ENCODE data around the gene NIN.

The NIN gene

DNA sequence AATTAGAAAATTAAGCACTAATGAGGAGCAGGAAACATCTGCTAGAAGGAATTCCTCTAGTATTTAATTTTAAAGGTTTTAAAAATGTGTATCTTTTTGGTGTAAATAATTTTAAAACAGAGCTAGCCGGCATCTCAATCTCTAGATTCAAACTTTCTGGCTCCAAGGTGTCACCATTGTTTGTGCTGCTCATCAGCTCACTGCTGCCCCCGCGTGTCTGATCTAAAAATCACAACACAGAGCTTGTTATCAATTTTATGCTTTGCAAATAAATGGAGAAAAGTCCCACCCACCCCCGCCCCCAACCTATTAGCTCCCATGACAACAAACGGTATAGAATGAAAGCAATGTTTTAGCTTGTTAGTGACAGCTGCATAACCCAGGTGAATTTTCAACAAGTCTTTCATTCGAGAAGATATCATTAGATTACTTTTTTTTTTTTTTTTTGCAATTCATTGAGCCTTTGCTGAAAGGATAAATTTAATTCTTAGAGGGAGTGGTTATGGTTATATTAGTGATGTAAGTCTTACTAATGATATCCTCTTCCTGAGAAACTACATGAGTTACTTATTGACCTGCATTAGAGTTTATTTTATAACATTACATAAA lies 29.6 kb upstream of the NIN start:
- peaks cover 11% of the 10 kb centered on the region for H3K27me3 ChIP-seq (ENCODE audit: control insufficient read depth, insufficient read depth, low read length)
- H3K9me3 ChIP-seq (ENCODE audit: control insufficient read depth, low read length): no peaks in the 10 kb centered on the region
- H3K36me3 ChIP-seq (ENCODE audit: control insufficient read depth, insufficient read depth, low read length): no peaks in the 10 kb centered on the region
- peak overlapping the region; percentile 18 for H3K9ac ChIP-seq (ENCODE audit: low read length)
- peak overlapping the region; percentile 69 for H3K4me3 ChIP-seq (ENCODE audit: low read length)
- peaks cover 4% of the 10 kb centered on the region for H3K4me1 ChIP-seq (ENCODE audit: control insufficient read depth, insufficient read depth, low read length)

DNA sequence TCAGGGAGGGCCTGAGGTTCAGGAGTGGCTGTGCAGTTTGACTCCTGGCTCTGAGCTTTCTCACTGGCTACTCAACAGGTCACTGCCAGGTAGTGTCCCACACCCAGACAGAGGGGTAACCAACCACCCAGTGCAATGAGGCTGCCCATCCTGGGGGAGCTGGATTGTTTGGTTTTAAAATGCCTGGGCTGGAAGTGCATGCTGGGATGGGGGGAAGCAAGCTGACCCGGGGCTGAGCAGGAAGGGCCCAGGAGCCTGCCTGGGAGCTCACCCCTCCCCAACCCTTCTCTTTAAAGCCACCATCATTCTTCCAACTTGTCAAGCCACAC lies 28.3 kb upstream of the NIN start:
- Histone ChIP-seq H3K9me3 (ENCODE audit: control insufficient read depth, low read length) (no peaks in the 10 kb centered on the region), H3K4me3 (ENCODE audit: low read length) (no peak overlapping the region), H3K9ac (ENCODE audit: low read length) (peak overlapping the region; percentile 18), H3K36me3 (ENCODE audit: control insufficient read depth, insufficient read depth, low read length) (no peaks in the 10 kb centered on the region), H3K4me1 (ENCODE audit: control insufficient read depth, insufficient read depth, low read length) (peaks cover 4% of the 10 kb centered on the region), H3K27me3 (ENCODE audit: control insufficient read depth, insufficient read depth, low read length) (peaks cover 11% of the 10 kb centered on the region)

- no peak overlapping the region for H3K9ac ChIP-seq (ENCODE audit: low read length)
- no peaks in the 10 kb centered on the region for H3K27me3 ChIP-seq (ENCODE audit: control insufficient read depth, insufficient read depth, low read length)
- H3K4me3 ChIP-seq (ENCODE audit: low read length): no peak overlapping the region
- peaks cover 4% of the 10 kb centered on the region for H3K4me1 ChIP-seq (ENCODE audit: control insufficient read depth, insufficient read depth, low read length)
- H3K9me3 ChIP-seq (ENCODE audit: control insufficient read depth, low read length): no peaks in the 10 kb centered on the region
- H3K36me3 ChIP-seq (ENCODE audit: control insufficient read depth, insufficient read depth, low read length): no peaks in the 10 kb centered on the region
Measured at GRCh38 chr14:50856660-50857059, 25.7 kb upstream of the NIN start.

DNA sequence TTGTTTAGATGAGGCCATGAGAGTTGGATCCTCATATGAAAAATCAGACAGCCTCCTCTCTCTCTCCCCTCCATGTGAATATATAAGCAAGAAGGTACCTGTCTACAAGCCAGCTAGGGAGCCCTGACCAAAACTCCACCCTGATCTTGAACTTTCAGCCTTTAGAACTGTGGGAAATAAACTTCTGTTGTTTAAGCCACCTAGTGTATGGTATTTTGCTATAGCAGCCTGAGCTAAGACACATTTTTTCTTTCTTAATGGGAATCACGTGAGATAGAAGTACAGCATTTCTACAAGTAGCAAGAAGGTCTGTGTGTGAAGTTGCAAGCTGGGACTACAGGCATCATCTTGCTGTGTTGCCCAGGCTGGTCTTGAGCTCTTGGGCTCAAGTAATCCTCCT lies 24.6 kb upstream of the NIN start:
- peaks cover 4% of the 10 kb centered on the region for H3K4me1 ChIP-seq (ENCODE audit: control insufficient read depth, insufficient read depth, low read length)
- no peaks in the 10 kb centered on the region for H3K9me3 ChIP-seq (ENCODE audit: control insufficient read depth, low read length)
- H3K36me3 ChIP-seq (ENCODE audit: control insufficient read depth, insufficient read depth, low read length): no peaks in the 10 kb centered on the region
- H3K4me3 ChIP-seq (ENCODE audit: low read length): no peak overlapping the region
- no peaks in the 10 kb centered on the region for H3K27me3 ChIP-seq (ENCODE audit: control insufficient read depth, insufficient read depth, low read length)
- no peak overlapping the region for H3K9ac ChIP-seq (ENCODE audit: low read length)

DNA sequence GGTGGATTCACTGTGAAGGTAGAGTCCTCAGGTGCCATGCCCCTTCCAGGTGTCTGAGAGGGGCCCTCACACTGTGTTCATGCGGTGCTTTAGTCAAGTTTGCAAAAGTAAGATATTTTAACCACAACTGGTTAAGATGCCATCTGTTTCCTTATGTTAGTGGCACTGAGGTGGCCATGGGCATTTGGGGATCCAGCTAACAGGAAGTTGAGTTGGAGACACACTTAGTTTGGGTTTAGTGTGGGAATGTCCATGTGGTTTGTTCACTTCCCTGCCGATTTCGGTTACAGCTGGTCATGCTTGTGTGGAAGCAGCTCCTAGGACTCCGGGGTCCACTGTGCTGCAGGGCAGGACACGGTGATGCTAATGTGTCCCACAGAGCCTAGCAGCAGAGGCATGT lies 23.6 kb upstream of the NIN start:
- Histone ChIP-seq H3K4me3 (ENCODE audit: low read length) (no peak overlapping the region), H3K9me3 (ENCODE audit: control insufficient read depth, low read length) (no peaks in the 10 kb centered on the region), H3K27me3 (ENCODE audit: control insufficient read depth, insufficient read depth, low read length) (no peaks in the 10 kb centered on the region), H3K9ac (ENCODE audit: low read length) (no peak overlapping the region), H3K36me3 (ENCODE audit: control insufficient read depth, insufficient read depth, low read length) (no peaks in the 10 kb centered on the region), H3K4me1 (ENCODE audit: control insufficient read depth, insufficient read depth, low read length) (no peaks in the 10 kb centered on the region)

GRCh38 chr14:50853891-50854290 lies 22.9 kb upstream of the NIN start:
- Histone ChIP-seq H3K27me3 (ENCODE audit: control insufficient read depth, insufficient read depth, low read length) (no peaks in the 10 kb centered on the region), H3K9me3 (ENCODE audit: control insufficient read depth, low read length) (no peaks in the 10 kb centered on the region), H3K4me1 (ENCODE audit: control insufficient read depth, insufficient read depth, low read length) (no peaks in the 10 kb centered on the region), H3K9ac (ENCODE audit: low read length) (no peak overlapping the region), H3K4me3 (ENCODE audit: low read length) (no peak overlapping the region), H3K36me3 (ENCODE audit: control insufficient read depth, insufficient read depth, low read length) (no peaks in the 10 kb centered on the region)

DNA sequence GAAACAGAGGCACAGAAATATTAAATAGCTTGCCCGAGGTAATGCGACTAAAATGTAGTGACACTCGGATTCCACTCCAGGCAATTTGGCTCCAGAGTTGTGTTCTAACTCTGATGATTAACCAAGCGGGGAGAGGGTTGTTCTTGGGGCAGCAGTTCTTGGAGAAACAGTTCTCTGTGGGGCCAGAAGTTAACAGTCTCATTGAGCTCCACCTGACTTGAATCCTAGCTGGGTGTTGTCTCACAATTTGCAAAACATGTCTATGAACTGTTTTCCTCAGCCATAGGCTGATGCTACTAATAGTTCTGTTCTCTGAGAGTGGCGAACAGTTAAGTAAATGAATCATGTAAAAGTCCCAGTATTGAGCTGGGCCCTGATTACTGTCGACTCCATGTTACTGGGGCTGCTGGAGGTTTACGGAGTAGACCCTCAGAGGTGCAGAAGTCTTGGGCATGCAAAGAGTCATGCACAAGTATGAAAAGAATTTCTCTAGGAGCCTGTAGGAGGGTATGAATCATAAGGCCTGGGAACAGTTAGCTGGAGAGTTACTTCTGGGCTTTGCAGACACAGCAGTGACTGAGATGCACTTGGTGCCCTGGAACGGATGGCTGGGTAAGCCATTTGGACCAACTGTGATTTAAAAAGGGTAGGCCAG lies 15.4 kb upstream of the NIN start:
- Histone ChIP-seq H3K4me3 (ENCODE audit: low read length) (no peak overlapping the region), H3K4me1 (ENCODE audit: control insufficient read depth, insufficient read depth, low read length) (no peaks in the 10 kb centered on the region), H3K36me3 (ENCODE audit: control insufficient read depth, insufficient read depth, low read length) (no peaks in the 10 kb centered on the region), H3K9me3 (ENCODE audit: control insufficient read depth, low read length) (no peaks in the 10 kb centered on the region), H3K27me3 (ENCODE audit: control insufficient read depth, insufficient read depth, low read length) (no peaks in the 10 kb centered on the region), H3K9ac (ENCODE audit: low read length) (no peak overlapping the region)

- Histone ChIP-seq H3K27me3 (ENCODE audit: control insufficient read depth, insufficient read depth, low read length) (peaks cover 5% of the 10 kb centered on the region), H3K36me3 (ENCODE audit: control insufficient read depth, insufficient read depth, low read length) (no peaks in the 10 kb centered on the region), H3K4me1 (ENCODE audit: control insufficient read depth, insufficient read depth, low read length) (no peaks in the 10 kb centered on the region), H3K9me3 (ENCODE audit: control insufficient read depth, low read length) (no peaks in the 10 kb centered on the region), H3K9ac (ENCODE audit: low read length) (no peak overlapping the region), H3K4me3 (ENCODE audit: low read length) (no peak overlapping the region)
Measured at GRCh38 chr14:50845166-50845565, 14.2 kb upstream of the NIN start.

- Histone ChIP-seq H3K27me3 (ENCODE audit: control insufficient read depth, insufficient read depth, low read length) (peaks cover 5% of the 10 kb centered on the region), H3K36me3 (ENCODE audit: control insufficient read depth, insufficient read depth, low read length) (no peaks in the 10 kb centered on the region), H3K9me3 (ENCODE audit: control insufficient read depth, low read length) (no peaks in the 10 kb centered on the region), H3K9ac (ENCODE audit: low read length) (no peak overlapping the region), H3K4me1 (ENCODE audit: control insufficient read depth, insufficient read depth, low read length) (no peaks in the 10 kb centered on the region), H3K4me3 (ENCODE audit: low read length) (no peak overlapping the region)
Measured at GRCh38 chr14:50844391-50844790, 13.4 kb upstream of the NIN start.

- Histone ChIP-seq H3K9me3 (ENCODE audit: control insufficient read depth, low read length) (no peaks in the 10 kb centered on the region), H3K4me3 (ENCODE audit: low read length) (no peak overlapping the region), H3K27me3 (ENCODE audit: control insufficient read depth, insufficient read depth, low read length) (peaks cover 17% of the 10 kb centered on the region), H3K9ac (ENCODE audit: low read length) (no peak overlapping the region), H3K4me1 (ENCODE audit: control insufficient read depth, insufficient read depth, low read length) (no peaks in the 10 kb centered on the region), H3K36me3 (ENCODE audit: control insufficient read depth, insufficient read depth, low read length) (no peaks in the 10 kb centered on the region)
Measured at GRCh38 chr14:50839691-50840090, 8.7 kb upstream of the NIN start.

- Histone ChIP-seq H3K9ac (ENCODE audit: low read length) (no peak overlapping the region), H3K4me3 (ENCODE audit: low read length) (no peak overlapping the region), H3K9me3 (ENCODE audit: control insufficient read depth, low read length) (no peaks in the 10 kb centered on the region), H3K4me1 (ENCODE audit: control insufficient read depth, insufficient read depth, low read length) (no peaks in the 10 kb centered on the region), H3K36me3 (ENCODE audit: control insufficient read depth, insufficient read depth, low read length) (no peaks in the 10 kb centered on the region), H3K27me3 (ENCODE audit: control insufficient read depth, insufficient read depth, low read length) (peaks cover 22% of the 10 kb centered on the region)
Measured at GRCh38 chr14:50839048-50839447, 8.1 kb upstream of the NIN start.

DNA sequence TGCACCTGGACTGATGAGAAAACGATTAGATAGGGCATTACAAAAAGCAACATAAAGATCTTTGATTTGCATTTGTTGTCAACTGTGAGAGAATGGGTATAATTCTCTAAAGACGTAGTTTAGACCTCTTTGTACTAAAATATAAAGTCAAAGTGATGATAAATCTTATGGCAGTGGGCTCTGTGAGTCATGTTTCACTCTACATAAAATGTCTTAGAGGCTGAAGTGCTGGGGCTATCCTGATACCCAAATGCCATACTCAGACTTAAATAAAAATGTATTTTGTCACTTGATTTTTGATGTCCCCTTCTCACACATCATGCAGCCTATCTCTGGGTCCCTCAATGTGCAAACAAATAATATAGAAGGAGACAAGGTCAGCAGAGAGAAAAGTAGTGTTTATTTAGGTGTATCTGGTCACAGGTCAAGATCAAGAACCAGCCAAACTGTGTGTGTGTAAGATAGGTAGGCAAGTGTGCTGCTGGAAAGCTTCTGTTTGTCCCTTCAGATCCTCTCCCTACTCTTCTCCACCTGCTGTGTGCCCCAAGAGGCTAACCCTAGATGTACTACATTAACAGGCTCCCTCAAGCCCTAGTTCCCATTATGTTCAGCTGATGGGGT lies 7.0 kb upstream of the NIN start:
- H3K4me3 ChIP-seq (ENCODE audit: low read length): no peak overlapping the region
- peaks cover 3% of the 10 kb centered on the region for H3K4me1 ChIP-seq (ENCODE audit: control insufficient read depth, insufficient read depth, low read length)
- peaks cover 26% of the 10 kb centered on the region for H3K27me3 ChIP-seq (ENCODE audit: control insufficient read depth, insufficient read depth, low read length)
- H3K36me3 ChIP-seq (ENCODE audit: control insufficient read depth, insufficient read depth, low read length): no peaks in the 10 kb centered on the region
- H3K9me3 ChIP-seq (ENCODE audit: control insufficient read depth, low read length): no peaks in the 10 kb centered on the region
- no peak overlapping the region for H3K9ac ChIP-seq (ENCODE audit: low read length)
